ENCODE measurements around the gene AK6. TPM values are rescaled to one million over a fixed set of nuclear protein-coding genes. Genes with fewer than 3 reads are reported as not detected.
"Not testable (repeated sequence)": the region's sequence is repeated elsewhere in the genome, so short reads cannot be mapped to it uniquely, and the experiment has no call there.

AK6 gene
- total RNA-seq, result 12.6 TPM

DNA sequence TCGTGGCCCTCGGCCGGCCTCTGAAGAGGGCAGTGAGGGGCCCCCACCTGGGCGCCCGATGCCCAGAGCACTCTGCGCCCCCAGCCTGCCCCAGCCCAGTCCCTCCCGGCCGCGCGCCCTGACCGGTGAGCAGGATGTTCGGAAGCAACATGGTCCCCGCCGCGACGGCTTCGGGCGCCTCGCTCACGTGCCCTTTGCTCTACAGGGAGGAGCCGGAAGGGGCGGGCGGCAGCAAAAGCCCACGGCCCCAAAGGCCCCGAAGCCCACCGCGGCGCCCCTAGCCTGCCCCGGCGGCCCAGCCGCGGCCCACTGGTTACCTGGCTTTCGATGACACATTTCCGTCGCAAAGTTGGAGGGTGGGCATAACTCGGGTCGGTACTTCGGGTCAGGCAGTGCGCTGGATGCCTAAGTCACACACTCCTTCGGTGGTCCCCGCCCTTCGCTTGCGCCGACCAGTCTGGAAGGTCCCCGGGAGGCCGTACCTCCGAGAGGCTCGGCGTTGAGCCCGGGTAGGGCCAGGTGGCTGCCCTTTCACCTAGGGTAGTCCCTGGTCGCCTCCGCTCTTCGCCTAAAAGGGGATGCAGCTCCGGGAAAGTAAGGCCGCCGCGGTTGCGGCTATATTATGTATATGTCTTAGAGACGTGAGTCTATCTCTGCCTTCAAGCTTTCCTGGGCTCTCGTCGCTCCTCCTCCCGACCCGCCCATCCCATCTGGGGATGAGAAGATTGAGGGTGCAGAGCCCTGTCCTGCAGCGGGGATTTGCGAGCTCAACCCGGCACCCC, at the start of gene AK6, which contains the start of the genes RAD17 and TAF9:
AK6 (minus strand) TSS at position 181 of the 782 bp plus-strand sequence; CDS start at position 151, 30 bp downstream.
RAD17 (plus strand) TSS at position 479 of the 782 bp plus-strand sequence. CDS start 2,391 bp downstream, outside the sequence.
TAF9 (minus strand) TSS at position 181 of the 782 bp plus-strand sequence. CDS start 3,783 bp downstream, outside the sequence.
- FAIRE-seq, result no peak

DNA sequence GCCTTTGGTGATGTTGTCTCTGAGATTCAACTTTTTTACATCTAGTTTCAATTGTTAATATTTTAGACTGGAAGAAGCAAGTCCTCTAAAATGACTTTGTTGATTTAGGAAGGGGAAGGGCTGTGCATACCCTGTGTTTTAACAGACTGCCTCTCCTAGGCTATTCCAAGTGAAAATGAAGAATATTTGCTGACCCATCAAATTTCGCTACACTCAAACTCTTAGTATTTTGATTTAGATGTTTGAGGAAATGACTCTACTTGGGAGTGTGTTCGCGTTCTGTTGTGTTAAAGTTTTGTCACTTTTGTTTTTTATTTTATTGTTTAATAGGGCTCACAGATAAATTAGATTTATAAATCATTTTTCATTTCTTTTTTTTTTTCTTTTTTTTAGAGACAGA, 49.2 kb upstream of the AK6 start:
- DNase-seq (ENCODE audit: low spot score in 2 of 2) (no peak), FAIRE-seq (no peak)

More for the DNA sequence above, at the start of gene AK6, which contains the start of the genes RAD17 and TAF9:
- DNase-seq (ENCODE audit: low spot score in 2 of 2), result peak; percentile 84 to 89

DNA sequence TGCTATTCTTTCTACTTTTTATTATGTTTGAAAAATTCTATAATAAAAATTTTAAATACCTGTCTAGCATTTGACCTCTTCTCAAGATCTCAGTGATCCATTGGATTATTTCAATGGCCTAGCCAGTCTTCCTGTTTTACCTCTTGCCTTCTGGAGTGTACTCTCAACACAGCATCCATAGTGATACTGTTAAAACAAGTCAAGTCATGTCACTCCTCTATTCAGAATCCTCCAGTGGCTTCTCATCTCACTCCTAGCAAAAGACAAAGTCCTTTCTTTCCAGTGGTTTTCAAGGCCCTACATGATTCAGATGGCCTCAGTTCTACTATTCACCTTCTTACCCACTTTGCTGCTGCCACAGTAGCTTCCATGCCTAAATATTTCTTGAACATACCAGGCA, 47.4 kb upstream of the AK6 start:
- no peak for DNase-seq (ENCODE audit: low spot score in 2 of 2)
- no peak for FAIRE-seq

DNA sequence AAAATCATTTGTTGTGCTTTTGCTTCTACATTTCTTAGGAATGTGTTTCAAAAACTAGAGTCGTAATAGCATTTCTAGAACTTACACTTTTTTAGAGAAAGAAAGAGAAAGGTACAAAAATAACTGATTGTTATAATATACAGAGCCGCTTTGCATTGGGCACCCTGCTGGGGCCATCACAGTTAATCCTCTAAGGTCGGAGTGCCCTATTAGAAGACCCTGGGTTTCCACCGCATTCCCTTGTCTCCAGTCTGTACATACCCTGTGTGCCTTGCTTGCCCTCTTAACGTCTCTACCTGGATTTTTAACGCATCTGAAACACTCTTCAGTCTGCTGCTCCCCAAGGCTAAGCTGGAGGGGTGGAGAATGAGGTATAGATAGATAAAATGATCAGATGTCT, 46.9 kb upstream of the AK6 start:
- FAIRE-seq (no peak), DNase-seq (ENCODE audit: low spot score in 2 of 2) (no peak)

DNA sequence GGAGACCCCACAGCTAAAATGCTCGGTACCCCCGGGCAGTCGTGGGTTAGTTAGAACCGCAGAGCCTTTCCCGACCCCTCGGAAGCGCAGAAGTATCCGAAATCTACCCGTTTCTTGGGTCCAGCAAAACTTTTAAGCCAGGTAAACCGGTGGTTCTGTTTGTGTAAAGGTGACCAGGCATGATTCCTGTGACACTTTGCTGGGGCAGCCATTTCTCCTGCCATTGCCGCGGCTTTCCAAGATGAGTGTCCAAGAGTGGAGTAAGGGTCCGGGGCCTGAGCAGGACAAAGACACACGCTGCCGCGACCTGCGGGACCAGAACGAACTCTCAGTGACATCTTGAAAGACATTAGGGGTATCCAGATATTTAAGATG, 46.3 kb upstream of the AK6 start:
- FAIRE-seq (no peak), DNase-seq (ENCODE audit: low spot score in 2 of 2) (no peak)

DNA sequence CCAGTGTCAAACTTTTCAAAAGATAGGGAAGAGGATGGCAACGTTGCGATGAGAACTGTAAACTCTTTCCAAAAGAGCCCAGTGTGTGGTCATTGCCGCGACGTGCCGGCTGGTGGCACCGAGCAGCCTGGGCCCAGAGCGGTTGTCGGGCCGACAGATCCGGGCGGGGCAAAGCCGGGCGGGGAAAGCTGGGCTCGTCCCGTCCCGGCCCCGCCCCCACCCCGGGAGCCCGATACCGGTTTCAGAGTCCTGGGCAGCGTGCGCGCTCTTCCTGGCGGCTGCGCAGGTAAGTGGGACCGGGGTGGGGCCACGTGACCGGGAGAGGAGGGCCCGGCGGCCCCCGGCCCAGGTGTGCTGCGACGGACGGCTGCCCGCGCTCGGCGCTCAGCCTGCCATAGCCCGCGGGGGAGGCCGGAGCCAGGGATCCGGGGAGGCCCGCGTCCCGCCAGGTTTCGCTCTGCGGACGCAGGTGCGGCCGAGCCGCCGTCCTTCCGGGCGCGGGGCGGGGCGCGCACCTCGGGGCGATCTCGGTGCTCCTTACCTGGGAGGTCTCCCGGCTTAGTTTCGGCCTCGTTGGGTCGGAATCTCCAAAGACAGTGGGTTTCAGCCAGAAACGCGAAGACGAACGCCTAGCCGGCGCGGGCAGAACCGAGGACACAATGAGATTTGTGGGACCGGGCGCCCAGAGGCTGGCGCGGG, 45.7 kb upstream of the AK6 start, which contains the start of gene MARVELD2:
MARVELD2 (plus strand) TSS at position 232 of the 699 bp plus-strand sequence. CDS start 4,270 bp downstream, outside the sequence.
- FAIRE-seq (no peak), DNase-seq (ENCODE audit: low spot score in 2 of 2) (peak; percentile 60 to 66)

DNA sequence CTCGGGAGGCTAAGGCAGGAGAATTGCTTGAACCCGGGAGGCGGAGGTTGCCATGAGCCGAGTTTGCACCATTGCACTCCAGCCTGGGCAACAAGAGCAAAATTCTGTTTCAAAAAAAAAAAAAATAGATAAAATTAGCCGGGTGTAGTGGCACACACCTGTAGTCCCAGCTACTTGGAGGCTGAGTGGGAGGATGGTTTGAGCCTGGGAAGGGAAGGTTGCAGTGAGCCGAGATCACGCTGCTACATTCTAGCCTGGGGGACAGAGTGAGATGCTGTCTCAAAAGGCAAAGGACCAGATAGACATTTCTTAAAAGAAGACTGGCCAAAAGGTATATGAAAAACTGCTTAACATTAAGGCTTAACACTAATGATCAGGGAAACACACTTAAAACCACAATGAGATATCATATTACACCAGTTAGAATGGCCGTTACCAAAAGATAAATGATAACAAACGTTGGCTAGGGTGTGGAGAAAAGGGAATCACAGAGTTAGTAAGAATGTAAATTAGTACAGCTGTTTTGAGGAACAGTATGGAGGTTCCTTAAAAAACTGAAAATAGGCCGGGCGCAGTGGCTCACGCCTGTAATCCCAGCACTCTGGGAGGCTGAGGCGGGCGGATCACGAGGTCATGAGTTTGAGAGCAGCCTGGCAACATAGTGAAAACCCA, 35.5 kb upstream of the AK6 start:
- FAIRE-seq (no peak), DNase-seq (ENCODE audit: low spot score in 2 of 2) (no peak)

DNA sequence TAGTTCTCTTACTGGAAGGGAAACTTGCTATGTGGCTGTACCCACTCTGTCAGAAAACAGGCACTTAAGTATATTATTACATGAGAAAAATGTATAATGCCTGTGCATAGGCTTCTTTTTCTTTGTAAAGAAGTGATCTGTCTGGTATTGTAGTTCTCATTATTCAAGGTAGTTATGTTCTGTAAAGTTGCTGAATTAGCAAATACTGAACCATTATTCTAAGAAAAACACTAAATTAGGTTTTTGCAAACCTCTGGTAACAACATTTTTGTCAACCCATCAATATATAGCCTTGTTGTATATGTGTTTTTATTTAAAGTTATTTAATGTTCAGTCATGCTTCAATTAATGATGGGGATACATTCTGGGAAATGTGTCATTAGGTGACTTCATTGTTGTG, 9.1 kb upstream of the AK6 start:
- DNase-seq (ENCODE audit: low spot score in 2 of 2), result no peak
- FAIRE-seq, result no peak

DNA sequence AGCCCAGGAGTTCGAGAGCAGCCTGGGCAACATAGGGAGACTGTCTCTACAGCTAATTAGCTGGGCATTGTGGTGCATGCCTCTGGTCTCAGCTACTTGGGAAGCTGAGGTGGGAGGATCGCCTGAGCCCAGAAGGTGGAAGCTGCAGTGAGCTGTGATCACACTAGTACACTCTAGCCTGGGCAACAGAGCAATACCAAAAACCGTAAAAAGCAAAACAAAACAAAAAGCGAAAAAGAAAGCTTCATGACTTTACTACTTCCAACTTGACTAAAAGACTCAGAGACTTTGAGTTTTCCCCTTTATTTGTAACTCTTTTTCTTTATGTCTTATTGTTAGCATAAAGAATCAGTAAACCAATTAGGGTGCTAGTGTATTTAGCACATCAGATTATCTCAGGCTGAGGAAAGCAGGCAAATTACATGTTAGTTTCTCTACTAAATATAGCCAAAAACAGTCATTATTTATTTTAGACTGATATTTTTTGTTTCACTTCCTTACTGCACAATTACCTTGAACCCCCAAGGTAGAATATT, 5.7 kb upstream of the AK6 start:
- FAIRE-seq (no peak), DNase-seq (ENCODE audit: low spot score in 2 of 2) (no peak)

DNA sequence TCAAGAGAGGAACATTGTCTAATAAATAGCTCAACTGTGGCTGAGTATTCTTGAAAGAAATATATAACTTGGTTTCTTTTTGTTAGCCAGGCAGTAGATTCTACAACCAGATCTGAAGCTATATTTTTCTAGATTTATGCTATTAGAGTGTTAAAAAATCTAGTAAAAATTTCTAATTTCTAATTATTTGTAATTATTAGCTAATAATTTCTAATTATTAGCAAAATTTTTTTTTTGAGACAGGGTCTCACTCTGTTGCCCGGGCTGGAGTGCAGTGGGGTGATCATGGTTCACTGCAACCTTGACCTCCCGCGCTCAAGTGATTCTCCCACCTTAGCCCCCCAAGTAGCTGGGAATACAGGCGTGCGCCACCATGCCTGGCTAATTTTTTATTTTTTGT, 3.1 kb upstream of the AK6 start:
- no peak for DNase-seq (ENCODE audit: low spot score in 2 of 2)
- no peak for FAIRE-seq

DNA sequence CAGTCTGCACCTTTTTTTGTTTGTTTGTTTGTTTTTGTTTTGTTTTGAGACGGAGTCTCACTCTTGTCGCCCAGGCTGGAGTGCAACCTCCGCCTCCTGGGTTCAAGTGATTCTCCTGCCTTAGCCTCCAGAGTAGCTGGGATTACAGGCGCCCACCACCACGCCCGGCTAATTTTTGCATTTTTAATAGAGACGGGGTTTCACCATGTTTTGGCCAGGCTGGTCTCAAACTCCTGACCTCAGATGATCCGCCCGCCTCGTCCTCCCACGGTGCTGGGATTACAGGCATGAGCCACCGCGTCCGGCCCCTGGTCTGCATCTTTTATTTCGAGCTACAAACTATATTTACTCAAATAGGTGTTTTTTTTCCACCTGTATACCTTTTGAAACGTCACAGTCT, 1.0 kb upstream of the AK6 start:
- DNase-seq (ENCODE audit: low spot score in 2 of 2); FAIRE-seq: not testable (repeated sequence)

DNA sequence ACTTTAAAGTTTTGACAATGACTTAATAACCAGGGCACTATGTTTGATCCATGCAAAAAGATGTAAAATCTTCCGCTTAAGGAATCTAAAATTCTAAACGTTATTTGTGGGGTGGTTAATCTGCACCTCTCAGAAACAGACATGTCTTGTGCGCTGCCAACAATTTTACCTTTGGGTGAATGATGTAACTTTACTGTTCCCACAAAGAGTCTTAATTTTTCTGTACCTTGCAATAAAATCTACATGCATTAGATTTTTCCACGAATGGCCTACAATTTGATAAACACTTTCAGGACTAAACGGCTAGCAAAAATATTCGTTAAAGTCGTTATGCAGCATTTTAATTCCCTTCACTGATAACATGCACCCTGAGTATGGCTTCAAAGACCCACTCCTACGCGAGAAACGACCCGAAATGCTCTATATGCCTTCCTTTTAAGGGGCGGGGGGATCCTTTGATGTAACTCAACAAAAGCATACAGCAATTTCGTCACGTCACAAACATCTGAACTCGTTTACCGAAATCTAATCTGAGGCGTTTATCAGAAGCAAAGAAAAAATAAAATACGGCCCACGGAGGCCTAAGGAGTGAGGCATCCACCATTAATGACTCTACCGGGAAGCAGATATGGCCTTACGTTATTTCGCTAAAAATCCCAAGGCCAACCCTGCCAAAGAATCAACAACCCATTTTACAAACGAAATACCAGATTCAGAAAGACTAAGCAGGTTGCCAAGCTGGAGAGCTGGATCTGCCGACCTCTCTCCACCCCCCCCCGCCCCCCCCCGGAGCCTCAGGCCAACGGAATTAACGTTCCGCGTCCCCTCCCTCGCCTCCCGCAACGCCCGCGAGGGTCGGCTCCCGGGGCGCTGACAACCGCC, 621 bp downstream of the AK6 start:
- FAIRE-seq, result no peak
- DNase-seq (ENCODE audit: low spot score in 2 of 2), result no peak

DNA sequence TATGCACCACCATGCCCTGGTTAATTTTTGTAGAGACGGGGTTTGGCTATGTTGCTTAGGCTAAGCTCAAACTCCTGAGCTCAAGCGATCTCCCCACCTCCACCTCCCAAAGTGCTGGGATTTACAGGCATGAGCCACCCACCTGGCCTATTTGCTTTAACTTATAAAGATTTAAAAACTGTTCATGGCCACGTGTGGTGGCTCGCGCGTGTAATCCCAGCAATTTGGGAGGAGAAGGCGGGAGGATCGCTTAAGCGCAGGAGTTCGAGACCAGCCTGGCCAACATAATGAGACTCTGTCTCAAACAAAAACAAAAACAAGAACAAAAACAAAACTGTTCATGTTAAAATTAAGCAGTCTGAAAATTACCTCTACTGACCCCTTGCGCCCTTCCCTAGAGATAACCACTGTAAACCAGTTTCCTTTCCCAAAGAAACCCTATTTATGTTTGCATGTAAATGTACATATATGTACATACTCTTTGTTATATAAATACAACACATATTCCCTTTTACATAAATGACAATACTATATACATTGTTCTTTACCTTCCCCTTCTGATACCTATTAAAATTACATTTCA, 1.5 kb downstream of the AK6 start:
- DNase-seq (ENCODE audit: low spot score in 2 of 2) (no peak), FAIRE-seq (no peak)

DNA sequence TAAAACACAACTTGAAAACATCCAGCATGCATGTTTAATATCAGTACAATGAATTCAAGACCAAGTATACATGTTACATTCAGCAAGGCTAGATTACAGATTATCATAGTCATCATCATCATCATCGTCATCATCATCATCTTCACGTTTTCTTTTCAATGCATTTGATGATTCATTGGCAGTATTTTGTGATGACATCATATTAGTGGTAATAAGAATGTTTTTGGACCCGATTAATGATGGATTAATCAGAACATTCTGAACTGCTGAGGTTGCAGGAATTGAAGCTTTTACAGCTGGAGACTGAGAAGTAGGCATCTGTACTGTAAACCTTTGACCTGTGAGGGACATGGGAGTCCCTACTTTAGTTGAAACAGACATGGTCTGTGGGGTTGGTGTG, 4.5 kb downstream of the AK6 start:
- FAIRE-seq, result no peak
- DNase-seq (ENCODE audit: low spot score in 2 of 2), result no peak

DNA sequence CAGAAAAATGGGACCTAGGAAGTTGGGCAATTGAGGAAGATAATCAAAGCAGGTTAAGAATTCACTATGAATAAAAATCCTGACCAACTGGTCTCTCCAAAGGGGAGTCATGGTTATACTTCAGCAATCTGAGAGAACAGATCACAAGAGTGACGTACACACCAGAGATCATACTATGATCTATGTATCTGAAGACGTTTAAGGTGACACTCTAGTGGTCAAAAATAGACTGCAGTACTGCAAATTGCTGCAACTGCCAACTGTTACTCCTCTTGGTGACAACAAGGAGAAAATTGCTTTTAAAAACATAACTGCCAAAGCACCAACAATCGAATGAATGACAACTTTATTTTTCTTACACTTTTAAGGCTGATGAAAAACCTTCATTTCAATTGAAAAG, 4.9 kb downstream of the AK6 start:
- DNase-seq (ENCODE audit: low spot score in 2 of 2), result peak in 1 of 2 donors; percentile 20

DNA sequence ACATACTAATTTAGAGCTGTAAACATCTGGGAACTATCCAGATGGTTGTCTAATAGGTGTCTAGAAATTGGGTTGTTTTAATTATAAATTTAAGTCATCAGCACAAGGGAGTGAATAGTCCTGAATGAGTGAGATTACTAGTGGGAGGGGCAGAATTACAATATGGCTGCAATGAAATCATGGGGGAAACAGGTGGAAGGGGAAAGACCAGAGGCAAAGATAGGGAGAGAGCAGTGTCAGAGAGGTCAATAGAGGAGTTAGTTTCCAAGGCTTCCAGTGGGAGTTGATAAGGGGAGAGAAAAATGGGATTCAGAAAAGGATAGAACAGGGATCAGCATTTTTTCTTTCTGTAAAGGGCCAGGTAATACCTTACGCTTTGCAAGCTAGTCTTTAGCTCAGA, 8.9 kb downstream of the AK6 start:
- DNase-seq (ENCODE audit: low spot score in 2 of 2), result no peak
- no peak for FAIRE-seq

More for the DNA sequence above, 4.9 kb downstream of the AK6 start:
- no peak for FAIRE-seq

DNA sequence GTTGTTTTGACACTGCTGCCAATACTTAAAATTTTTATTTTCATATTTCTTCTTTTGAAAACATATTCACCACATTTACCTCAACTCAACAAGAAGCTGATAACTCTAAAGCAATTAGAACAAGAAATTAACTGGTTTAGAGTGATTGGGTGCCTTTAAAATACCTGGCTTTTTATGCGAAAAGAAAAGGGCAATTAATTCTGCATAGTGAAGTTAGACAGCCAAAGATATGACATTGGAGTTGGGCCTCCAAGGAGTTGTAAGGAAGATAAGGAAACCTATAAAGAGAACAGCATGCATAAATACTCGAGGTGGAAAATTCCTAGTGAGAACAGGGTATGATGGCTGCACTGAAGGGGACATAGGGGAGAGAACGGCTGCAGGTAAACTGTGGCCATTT, 9.6 kb downstream of the AK6 start:
- DNase-seq (ENCODE audit: low spot score in 2 of 2) (no peak), FAIRE-seq (no peak)

DNA sequence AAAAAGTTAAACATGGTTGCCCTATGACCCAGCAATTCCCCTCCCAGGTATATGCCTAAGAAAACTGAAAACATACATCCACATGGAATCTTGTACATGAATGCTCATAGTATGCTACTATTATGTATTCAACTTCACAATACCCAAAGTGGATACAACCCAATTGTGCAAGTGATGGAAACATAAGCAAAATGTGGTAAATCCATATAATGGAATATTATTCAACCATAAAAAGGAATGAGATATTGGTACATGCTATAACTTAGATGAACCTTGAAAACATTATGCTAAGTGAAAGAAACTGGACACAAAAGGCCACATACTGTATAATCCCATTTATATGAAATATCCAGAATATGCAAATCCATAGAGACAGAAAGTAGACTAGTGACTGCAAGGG, 18.7 kb downstream of the AK6 start:
- DNase-seq (ENCODE audit: low spot score in 2 of 2) (no peak), FAIRE-seq (no peak)

DNA sequence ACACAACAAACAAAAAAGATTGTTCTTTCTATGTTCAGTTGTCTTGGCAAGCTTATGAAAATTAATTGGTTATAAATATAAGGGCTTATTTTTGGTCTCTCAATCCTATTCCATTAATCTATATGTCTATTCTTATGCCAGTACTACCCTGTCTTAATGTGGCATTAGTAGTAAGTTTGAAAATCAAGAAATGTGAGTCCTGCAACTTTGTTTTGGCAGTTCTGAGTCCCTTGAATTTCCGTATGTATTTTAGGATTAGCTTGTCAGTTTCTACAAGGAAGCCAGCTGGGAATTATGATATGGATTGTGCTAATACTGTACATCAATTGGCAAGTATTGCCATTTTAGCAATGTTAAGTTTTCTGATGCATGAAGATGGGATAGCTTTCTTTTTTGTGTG, 26.2 kb downstream of the AK6 start:
- no peak for DNase-seq (ENCODE audit: low spot score in 2 of 2)
- FAIRE-seq, result no peak
